WTC11 (cell line): ENCODE measurements around the gene NCBP2. TPM values are rescaled to one million over a fixed set of nuclear protein-coding genes. Genes with fewer than 3 reads are reported as not detected.

Experiments used
- ATAC-seq: fragments of 200-7000 bp; cut with Tn5 transposase; 2 replicates; pipeline ENCODE4 v1.10.0; 2021; ENCODE audit warnings: mild to moderate bottlenecking, moderate library complexity
- CTCF ChIA-PET: fragments of 300-600 bp; sonication (Branson Sonifier 250); formaldehyde crosslinking; loops from one replicate; lab custom pipeline; 2021; ENCODE audit warnings: antibody characterized with exemption; lab: Charles Lee
- POLR2A ChIA-PET: fragments of 350-600 bp; sonication (Branson Sonifier 250); formaldehyde crosslinking; loops from one replicate; lab custom pipeline; 2021; ENCODE audit warnings: antibody characterized with exemption; lab: Charles Lee
- DNase-seq: peaks from one replicate; pipeline ENCODE4 v3.0.0; 2021; ENCODE audit warnings: low spot score
- H3K27ac Mint-ChIP-seq: 2 replicates; pipeline ENCODE4 v1.8.0; 2021; ENCODE audit warnings: mixed read lengths
- H3K27me3 Mint-ChIP-seq: 2 replicates; pipeline ENCODE4 v1.8.0; 2021; ENCODE audit warnings: low read depth, mild to moderate bottlenecking, moderate library complexity, mixed read lengths
- H3K36me3 Mint-ChIP-seq: 2 replicates; pipeline ENCODE4 v1.8.0; 2021; ENCODE audit warnings: mixed read lengths
- H3K4me1 Mint-ChIP-seq: 2 replicates; pipeline ENCODE4 v1.8.0; 2022; ENCODE audit warnings: mixed read lengths
- H3K4me3 Mint-ChIP-seq: 2 replicates; pipeline ENCODE4 v1.8.0; 2021; ENCODE audit warnings: mild to moderate bottlenecking, moderate library complexity, mixed read lengths
- H3K9me3 Mint-ChIP-seq: 2 replicates; pipeline ENCODE4 v1.8.0; 2021; ENCODE audit warnings: mixed read lengths
- ETV6 ChIP-seq: sonication (generic); formaldehyde crosslinking; IDR thresholded peaks from 2 replicates; pipeline ENCODE4 v1.8.1; 2022; ENCODE audit warnings: mild to moderate bottlenecking, missing genetic modification reagents
- GABPB1 ChIP-seq: sonication (generic); formaldehyde crosslinking; IDR thresholded peaks from 2 replicates; pipeline ENCODE4 v1.8.1; 2023; ENCODE audit warnings: mild to moderate bottlenecking, missing genetic modification reagents
- JUN ChIP-seq: sonication (generic); formaldehyde crosslinking; IDR thresholded peaks from 2 replicates; pipeline ENCODE4 v1.8.0; 2023; ENCODE audit warnings: mild to moderate bottlenecking, missing genetic modification reagents
- NR2C2 ChIP-seq: sonication (generic); formaldehyde crosslinking; IDR thresholded peaks from 2 replicates; pipeline ENCODE4 v1.8.0; 2022; ENCODE audit warnings: mild to moderate bottlenecking, missing genetic modification reagents
- ZBTB21 ChIP-seq: sonication (generic); formaldehyde crosslinking; IDR thresholded peaks from 2 replicates; pipeline ENCODE4 v1.8.1; 2023; ENCODE audit warnings: mild to moderate bottlenecking, missing genetic modification reagents, borderline replicate concordance
- ZNF121 ChIP-seq: sonication (generic); formaldehyde crosslinking; IDR thresholded peaks from 2 replicates; pipeline ENCODE4 v1.8.0; 2023; ENCODE audit warnings: missing genetic modification reagents
- ZNF512 ChIP-seq: sonication (generic); formaldehyde crosslinking; IDR thresholded peaks from 2 replicates; pipeline ENCODE4 v1.8.1; 2022; ENCODE audit warnings: missing genetic modification reagents, borderline replicate concordance
- total RNA-seq: library from RNA; stranded (reverse); gene quantifications from 3 replicates; pipeline ENCODE4 v1.2.3, GENCODE V29; 2021
- TF ChIP-seq, protein P1 (sequence below): sonication (generic); formaldehyde crosslinking; IDR thresholded peaks from 2 replicates; pipeline ENCODE4 v1.8.0; 2023; ENCODE audit warnings: missing genetic modification reagents, mild to moderate bottlenecking, borderline replicate concordance
- TF ChIP-seq, protein P2 (sequence below): sonication (generic); formaldehyde crosslinking; IDR thresholded peaks from 2 replicates; pipeline ENCODE4 v1.8.1; 2023; ENCODE audit warnings: mild to moderate bottlenecking, missing genetic modification reagents, moderate library complexity
- TF ChIP-seq, protein P3 (sequence below): sonication (generic); formaldehyde crosslinking; IDR thresholded peaks from 2 replicates; pipeline ENCODE4 v1.8.0; 2023; ENCODE audit warnings: missing genetic modification reagents
- TF ChIP-seq, protein P4 (sequence below): sonication (generic); formaldehyde crosslinking; IDR thresholded peaks from 2 replicates; pipeline ENCODE4 v1.8.0; 2022; ENCODE audit warnings: mild to moderate bottlenecking, missing genetic modification reagents
- TF ChIP-seq, protein P5 (sequence below): sonication (generic); formaldehyde crosslinking; IDR thresholded peaks from 2 replicates; pipeline ENCODE4 v1.8.0; 2022; ENCODE audit warnings: mild to moderate bottlenecking, missing genetic modification reagents

NCBP2 gene
- total RNA-seq, 1 experiment from 2014 or later, result 96.9 TPM

GRCh38 chr3:196949285-196949619, 6.9 kb upstream of the NCBP2 start:
- DNase-seq (no peak), ATAC-seq (no peak)
- Mint-ChIP-seq H3K36me3 (no peaks in the 10 kb centered on the region), H3K4me3 (no peak overlapping the region), H3K4me1 (peaks cover 11% of the 10 kb centered on the region), H3K27me3 (0 out of 2 replicates have a peak, but pooled peaks cover under 1% of the 10 kb centered on the region), H3K27ac (no peak overlapping the region), H3K9me3 (no peaks in the 10 kb centered on the region)
- POLR2A ChIA-PET, result no interaction called here
- TF ChIP-seq, protein P1, sequence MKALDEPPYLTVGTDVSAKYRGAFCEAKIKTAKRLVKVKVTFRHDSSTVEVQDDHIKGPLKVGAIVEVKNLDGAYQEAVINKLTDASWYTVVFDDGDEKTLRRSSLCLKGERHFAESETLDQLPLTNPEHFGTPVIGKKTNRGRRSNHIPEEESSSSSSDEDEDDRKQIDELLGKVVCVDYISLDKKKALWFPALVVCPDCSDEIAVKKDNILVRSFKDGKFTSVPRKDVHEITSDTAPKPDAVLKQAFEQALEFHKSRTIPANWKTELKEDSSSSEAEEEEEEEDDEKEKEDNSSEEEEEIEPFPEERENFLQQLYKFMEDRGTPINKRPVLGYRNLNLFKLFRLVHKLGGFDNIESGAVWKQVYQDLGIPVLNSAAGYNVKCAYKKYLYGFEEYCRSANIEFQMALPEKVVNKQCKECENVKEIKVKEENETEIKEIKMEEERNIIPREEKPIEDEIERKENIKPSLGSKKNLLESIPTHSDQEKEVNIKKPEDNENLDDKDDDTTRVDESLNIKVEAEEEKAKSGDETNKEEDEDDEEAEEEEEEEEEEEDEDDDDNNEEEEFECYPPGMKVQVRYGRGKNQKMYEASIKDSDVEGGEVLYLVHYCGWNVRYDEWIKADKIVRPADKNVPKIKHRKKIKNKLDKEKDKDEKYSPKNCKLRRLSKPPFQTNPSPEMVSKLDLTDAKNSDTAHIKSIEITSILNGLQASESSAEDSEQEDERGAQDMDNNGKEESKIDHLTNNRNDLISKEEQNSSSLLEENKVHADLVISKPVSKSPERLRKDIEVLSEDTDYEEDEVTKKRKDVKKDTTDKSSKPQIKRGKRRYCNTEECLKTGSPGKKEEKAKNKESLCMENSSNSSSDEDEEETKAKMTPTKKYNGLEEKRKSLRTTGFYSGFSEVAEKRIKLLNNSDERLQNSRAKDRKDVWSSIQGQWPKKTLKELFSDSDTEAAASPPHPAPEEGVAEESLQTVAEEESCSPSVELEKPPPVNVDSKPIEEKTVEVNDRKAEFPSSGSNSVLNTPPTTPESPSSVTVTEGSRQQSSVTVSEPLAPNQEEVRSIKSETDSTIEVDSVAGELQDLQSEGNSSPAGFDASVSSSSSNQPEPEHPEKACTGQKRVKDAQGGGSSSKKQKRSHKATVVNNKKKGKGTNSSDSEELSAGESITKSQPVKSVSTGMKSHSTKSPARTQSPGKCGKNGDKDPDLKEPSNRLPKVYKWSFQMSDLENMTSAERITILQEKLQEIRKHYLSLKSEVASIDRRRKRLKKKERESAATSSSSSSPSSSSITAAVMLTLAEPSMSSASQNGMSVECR (CRISPR knock-in tag), result no peak
- no peak for TF ChIP-seq GABPB1 (CRISPR knock-in tag)
- TF ChIP-seq, protein P2, sequence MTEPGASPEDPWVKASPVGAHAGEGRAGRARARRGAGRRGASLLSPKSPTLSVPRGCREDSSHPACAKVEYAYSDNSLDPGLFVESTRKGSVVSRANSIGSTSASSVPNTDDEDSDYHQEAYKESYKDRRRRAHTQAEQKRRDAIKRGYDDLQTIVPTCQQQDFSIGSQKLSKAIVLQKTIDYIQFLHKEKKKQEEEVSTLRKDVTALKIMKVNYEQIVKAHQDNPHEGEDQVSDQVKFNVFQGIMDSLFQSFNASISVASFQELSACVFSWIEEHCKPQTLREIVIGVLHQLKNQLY (CRISPR knock-in tag), result no peak
- TF ChIP-seq NR2C2 (CRISPR knock-in tag), result no peak
- TF ChIP-seq JUN (CRISPR knock-in tag), result no peak
- no peak for TF ChIP-seq ZNF121 (CRISPR knock-in tag)
- TF ChIP-seq, protein P3, sequence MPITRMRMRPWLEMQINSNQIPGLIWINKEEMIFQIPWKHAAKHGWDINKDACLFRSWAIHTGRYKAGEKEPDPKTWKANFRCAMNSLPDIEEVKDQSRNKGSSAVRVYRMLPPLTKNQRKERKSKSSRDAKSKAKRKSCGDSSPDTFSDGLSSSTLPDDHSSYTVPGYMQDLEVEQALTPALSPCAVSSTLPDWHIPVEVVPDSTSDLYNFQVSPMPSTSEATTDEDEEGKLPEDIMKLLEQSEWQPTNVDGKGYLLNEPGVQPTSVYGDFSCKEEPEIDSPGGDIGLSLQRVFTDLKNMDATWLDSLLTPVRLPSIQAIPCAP (CRISPR knock-in tag), result no peak
- CTCF ChIA-PET, result interaction anchor here (1.5 to 1.6 kb wide), 2 partner anchors 21 to 340 kb away, joined by 6 to 10 read pairs; no protein-coding TSS in a partner anchor

DNA sequence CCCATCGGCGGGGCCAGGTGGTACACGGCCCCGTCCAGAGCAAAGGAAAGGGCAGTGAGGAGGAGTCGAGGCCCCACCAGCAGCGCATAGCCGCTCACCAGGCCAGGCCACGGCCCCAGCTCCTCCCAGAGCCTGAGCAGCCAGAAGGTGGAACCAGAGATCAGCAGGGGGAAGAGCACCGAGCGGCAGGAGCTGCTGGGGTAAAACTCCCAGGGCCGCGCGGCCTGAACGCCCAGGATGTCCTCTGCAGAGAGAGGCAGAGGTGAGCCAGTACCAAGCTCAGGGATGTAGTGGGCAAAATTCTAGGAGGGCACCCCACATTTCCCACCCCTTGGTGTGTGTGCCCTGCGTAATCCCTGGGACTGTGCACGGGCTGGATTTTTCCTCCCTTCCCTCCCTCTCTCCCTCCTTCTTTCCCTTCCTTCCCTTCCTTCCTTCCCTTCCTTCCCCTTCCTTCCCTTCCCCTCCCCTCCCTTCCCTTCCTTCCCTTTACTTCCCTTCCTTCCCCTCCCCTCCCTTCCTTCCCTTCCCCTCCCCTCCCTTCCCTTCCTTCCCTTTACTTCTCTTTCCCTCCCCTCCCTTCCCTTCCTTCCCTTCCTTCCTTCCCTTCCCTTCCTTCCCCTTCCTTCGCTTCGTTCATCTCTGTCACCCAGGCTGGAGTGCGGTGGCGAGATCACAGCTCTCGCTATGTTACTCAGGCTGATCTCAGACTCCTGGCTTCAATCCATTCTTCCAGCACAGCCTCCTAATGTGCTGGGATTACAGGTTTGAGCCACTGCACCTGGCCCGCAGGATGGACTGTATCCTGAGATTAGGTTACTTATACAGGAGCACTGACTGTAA, 6.3 kb upstream of the NCBP2 start:
- H3K27me3 Mint-ChIP-seq, result no peaks in the 10 kb centered on the region
- H3K9me3 Mint-ChIP-seq, result no peaks in the 10 kb centered on the region
- peak; percentile 68 for DNase-seq
- ATAC-seq, result peak; percentile 89
- H3K27ac Mint-ChIP-seq, result no peak overlapping the region
- POLR2A ChIA-PET, result no interaction called here
- peaks cover 17% of the 10 kb centered on the region for H3K4me1 Mint-ChIP-seq
- no peak overlapping the region for H3K4me3 Mint-ChIP-seq
- H3K36me3 Mint-ChIP-seq, result no peaks in the 10 kb centered on the region
- TF ChIP-seq ETV6 (CRISPR knock-in tag) (0 out of 2 replicates have a peak, but pooled peaks have one; percentile 28), ZNF512 (CRISPR knock-in tag) (peak; percentile 74; the same call in 1 of the 2 replicates), ZBTB21 (CRISPR knock-in tag) (no peak), JUN (CRISPR knock-in tag) (no peak)
- TF ChIP-seq, protein P4, sequence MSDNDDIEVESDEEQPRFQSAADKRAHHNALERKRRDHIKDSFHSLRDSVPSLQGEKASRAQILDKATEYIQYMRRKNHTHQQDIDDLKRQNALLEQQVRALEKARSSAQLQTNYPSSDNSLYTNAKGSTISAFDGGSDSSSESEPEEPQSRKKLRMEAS (CRISPR knock-in tag), result peak; percentile 51; the same call in 1 of the 2 replicates
- CTCF ChIA-PET, result interaction anchor here (0.6 to 1.6 kb wide), 13 partner anchors 21 to 420 kb away, joined by 3 to 10 read pairs (median 3); partner anchors contain the start of genes MELTF and SENP5

- DNase-seq (no peak), ATAC-seq (no peak)
- no peaks in the 10 kb centered on the region for H3K9me3 Mint-ChIP-seq
- TF ChIP-seq, protein P5, sequence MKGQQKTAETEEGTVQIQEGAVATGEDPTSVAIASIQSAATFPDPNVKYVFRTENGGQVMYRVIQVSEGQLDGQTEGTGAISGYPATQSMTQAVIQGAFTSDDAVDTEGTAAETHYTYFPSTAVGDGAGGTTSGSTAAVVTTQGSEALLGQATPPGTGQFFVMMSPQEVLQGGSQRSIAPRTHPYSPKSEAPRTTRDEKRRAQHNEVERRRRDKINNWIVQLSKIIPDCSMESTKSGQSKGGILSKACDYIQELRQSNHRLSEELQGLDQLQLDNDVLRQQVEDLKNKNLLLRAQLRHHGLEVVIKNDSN (CRISPR knock-in tag), result 0 out of 2 replicates have a peak, but pooled peaks have one; percentile 4
- TF ChIP-seq, protein P1 (CRISPR knock-in tag), result no peak
- H3K4me1 Mint-ChIP-seq, result peaks cover 24% of the 10 kb centered on the region
- H3K36me3 Mint-ChIP-seq, result no peaks in the 10 kb centered on the region
- H3K27me3 Mint-ChIP-seq, result no peaks in the 10 kb centered on the region
- ChIA-PET POLR2A (no interaction called here), CTCF (interaction anchor here (0.7 to 1.6 kb wide), 7 partner anchors 22 to 339 kb away, joined by 3 to 10 read pairs (median 5); partner anchors contain the start of genes MELTF and SENP5)
- H3K27ac Mint-ChIP-seq, result no peak overlapping the region
- no peak overlapping the region for H3K4me3 Mint-ChIP-seq
Measured at GRCh38 chr3:196947860-196948441, 5.6 kb upstream of the NCBP2 start.
